NOMO-1 treated with dmso at 0.1 percent for 144 hours (cell line): ENCODE data around the gene MRPL50.

Source experiments
- DNase-seq: peaks from one replicate; lab custom pipeline; 2025; ENCODE audit not compliant: unreplicated experiment; lab: John Stamatoyannopoulos, UW

MRPL50 gene

GRCh38 chr9:101398068-101398929 lies at the start of gene MRPL50, which contains the start of gene ZNF189:
Gene MRPL50, minus strand, starts transcription at chr9:101398618. Its CDS starts 26 bp downstream, at chr9:101398592.
Gene ZNF189, plus strand, starts transcription at chr9:101398851. Its CDS starts 306 bp downstream, at chr9:101399157.
- DNase-seq: peak; percentile 99

GRCh38 chr9:101446732-101447131 lies 48.3 kb upstream of the MRPL50 start:
- no peak for DNase-seq

- DNase-seq: no peak
Measured at GRCh38 chr9:101445353-101446029, 47.1 kb upstream of the MRPL50 start.

GRCh38 chr9:101443364-101443771 lies 45.0 kb upstream of the MRPL50 start:
- no peak for DNase-seq

- DNase-seq: no peak
Measured at GRCh38 chr9:101442736-101443135, 44.3 kb upstream of the MRPL50 start.

- no peak for DNase-seq
Measured at GRCh38 chr9:101442318-101442717, 43.9 kb upstream of the MRPL50 start.

GRCh38 chr9:101440714-101441230 lies 42.4 kb upstream of the MRPL50 start:
- no peak for DNase-seq

GRCh38 chr9:101438523-101438922 lies 40.1 kb upstream of the MRPL50 start:
- no peak for DNase-seq

- DNase-seq: no peak
Measured at GRCh38 chr9:101437806-101438232, 39.4 kb upstream of the MRPL50 start.

- DNase-seq: no peak
Measured at GRCh38 chr9:101435601-101436079, 37.2 kb upstream of the MRPL50 start, which contains the start of gene ALDOB. Gene ALDOB, minus strand, starts transcription at chr9:101435774. Its CDS starts 4,887 bp downstream, at chr9:101430887.

GRCh38 chr9:101434998-101435397 lies 36.6 kb upstream of the MRPL50 start:
- DNase-seq: no peak

- no peak for DNase-seq
Measured at GRCh38 chr9:101433229-101433628, 34.8 kb upstream of the MRPL50 start.

GRCh38 chr9:101432740-101433139 lies 34.3 kb upstream of the MRPL50 start:
- no peak for DNase-seq

- no peak for DNase-seq
Measured at GRCh38 chr9:101432171-101432570, 33.8 kb upstream of the MRPL50 start.

GRCh38 chr9:101429736-101430135 lies 31.3 kb upstream of the MRPL50 start:
- no peak for DNase-seq

GRCh38 chr9:101428909-101429308 lies 30.5 kb upstream of the MRPL50 start:
- DNase-seq: no peak

GRCh38 chr9:101427957-101428655 lies 29.7 kb upstream of the MRPL50 start:
- no peak for DNase-seq

- DNase-seq: no peak
Measured at GRCh38 chr9:101427358-101427757, 28.9 kb upstream of the MRPL50 start.

- DNase-seq: no peak
Measured at GRCh38 chr9:101421653-101422065, 23.2 kb upstream of the MRPL50 start.

- no peak for DNase-seq
Measured at GRCh38 chr9:101419863-101420262, 21.4 kb upstream of the MRPL50 start.
